HG03457 (cell line): ENCODE data around the gene C1orf94.
"Not testable (repeated sequence)": the region's sequence is repeated elsewhere in the genome, so short reads cannot be mapped to it uniquely, and the experiment has no call there.

Experiments
- ATAC-seq: cut with Tn5 transposase; IDR thresholded peaks from one replicate; pipeline ENCODE4 v1.9.1; 2021; ENCODE audit warnings: moderate number of reproducible peaks; ENCODE audit not compliant: unreplicated experiment

The C1orf94 gene

DNA sequence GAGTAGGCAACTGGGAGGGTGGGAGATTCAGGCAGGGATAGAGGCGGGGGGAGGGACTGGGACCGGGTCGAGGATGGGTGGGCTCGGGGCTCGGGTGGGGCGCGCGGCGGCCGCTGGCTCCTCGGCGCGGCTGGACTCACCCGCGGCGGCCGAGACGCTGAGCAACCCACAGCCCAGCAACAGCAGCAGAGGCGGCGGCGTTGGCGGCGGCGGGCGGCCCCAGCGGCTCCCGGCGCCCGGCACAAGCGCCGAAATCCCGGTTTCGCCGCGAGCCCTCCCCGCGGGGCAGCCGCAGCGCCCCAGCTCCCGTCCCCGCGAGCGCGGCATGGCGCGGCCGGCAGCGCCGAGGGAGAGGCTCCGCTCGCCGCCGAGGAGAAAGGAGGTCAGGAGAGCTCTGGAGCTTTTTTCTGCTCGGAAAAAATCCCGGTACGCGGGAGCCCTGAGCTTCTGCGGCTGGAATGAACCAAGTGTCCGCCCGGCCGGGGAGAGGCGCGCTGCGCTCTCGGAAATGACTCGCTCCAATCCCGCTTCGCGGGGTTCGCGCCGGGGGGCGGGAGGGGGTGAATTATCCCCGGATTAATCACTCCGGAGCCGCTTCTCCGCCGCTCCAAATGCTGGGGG lies 11.8 kb upstream of the C1orf94 start, which contains the start of gene CSMD2:
Gene CSMD2 (minus strand): TSS at position 460 of the 621 bp plus-strand sequence. CDS start 133 bp downstream, at position 327.
- ATAC-seq, result no peak

DNA sequence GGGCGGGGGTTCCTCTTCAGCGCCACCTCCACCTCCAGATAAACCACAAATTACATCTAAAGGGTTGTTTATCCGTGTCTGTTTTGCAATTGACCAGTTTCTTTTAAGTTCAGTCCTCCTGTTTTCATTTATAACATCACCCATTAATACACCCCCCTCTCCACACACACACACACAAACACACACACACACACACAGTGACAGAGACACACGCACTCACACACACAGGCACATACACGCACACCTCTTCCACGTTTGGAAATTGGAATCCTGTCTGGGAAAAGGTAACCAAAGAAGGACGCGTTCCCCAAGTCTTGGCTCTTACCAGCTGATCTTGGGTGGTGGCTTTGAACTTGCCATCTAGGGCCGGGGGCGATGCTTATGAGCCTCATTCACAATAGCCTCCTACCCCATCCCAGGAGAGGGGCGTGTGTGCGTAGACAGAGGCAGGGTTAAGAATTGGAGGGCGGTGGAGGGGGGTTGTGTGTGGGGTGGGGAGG lies 11.2 kb upstream of the C1orf94 start:
- no peak for ATAC-seq

DNA sequence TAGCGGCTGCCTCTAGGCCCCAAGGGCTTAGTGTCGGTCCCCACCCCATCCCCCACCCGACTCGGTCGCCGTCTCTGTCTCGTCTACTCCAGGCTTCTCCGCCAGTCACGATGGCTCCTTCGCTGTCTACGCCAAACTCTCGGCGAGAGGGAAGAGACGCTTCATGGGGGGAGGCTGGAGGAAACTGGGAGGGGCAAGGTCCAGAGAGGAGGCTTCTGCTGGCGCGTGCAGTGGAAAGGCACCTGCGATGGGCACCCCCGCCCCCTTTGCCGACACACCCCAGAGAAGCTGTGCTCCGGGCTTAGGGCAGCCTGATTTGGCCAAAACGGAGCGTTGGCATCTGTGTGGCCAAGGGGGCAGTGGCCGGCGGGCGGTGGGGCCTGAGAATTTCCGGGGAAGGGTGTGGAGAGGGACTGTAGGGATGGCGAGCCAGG lies 10.5 kb upstream of the C1orf94 start:
- no peak for ATAC-seq

DNA sequence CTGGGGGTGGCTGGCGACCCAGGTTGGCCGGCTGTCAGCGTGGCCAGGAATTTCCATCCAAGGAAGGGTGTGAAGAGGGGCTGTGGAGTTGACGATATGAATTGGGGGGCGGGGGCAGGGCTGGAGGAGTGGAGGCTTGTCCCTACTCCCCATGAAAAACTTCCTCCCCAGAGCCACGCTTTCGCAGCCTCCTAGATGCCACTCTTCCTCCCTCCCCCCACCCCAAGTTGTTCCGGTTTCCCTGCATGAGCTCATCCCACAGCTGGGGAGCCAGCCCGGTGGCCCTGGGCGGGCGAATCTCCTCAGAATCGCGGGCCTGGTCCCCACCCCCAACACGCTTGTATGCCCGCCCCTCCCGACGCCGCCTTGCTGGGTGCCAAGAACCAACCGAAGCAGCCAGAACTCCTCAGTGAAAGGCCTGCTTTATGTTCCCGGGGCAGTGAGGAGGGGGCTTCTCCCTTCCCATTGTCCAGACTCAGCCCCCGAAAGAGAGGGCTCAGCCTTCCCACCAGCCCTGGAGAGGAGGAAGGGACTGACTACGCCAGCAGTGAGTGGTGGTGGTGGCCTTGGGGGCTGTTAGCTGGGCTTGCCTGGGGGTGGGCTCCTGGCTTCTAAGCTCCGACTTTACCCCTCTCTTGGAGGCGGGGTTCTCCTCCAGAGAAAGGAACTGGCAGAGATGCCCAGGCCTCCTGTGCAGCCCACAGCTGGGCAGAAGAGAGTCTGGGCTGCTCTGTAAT lies 9.9 kb upstream of the C1orf94 start:
- ATAC-seq, result no peak

DNA sequence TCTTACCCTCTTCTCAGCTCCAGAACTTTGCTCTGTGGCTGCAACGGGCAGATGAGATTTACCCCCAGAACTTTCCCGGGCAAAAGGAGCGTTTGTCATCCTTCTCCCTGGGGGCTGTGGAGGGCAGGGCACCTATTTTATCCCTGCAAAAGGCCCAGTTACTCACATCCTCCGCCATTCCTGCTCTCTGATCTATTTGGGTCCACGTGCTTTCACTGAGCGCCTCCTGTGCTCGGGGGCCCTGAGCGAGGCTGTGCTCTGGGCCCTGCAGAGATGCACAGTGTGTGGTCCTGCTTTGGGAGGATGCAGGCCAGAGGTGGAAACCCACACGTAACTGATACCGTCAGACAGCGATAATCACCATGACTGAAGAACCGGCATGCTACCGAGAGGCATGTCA lies 9.3 kb upstream of the C1orf94 start:
- no peak for ATAC-seq

DNA sequence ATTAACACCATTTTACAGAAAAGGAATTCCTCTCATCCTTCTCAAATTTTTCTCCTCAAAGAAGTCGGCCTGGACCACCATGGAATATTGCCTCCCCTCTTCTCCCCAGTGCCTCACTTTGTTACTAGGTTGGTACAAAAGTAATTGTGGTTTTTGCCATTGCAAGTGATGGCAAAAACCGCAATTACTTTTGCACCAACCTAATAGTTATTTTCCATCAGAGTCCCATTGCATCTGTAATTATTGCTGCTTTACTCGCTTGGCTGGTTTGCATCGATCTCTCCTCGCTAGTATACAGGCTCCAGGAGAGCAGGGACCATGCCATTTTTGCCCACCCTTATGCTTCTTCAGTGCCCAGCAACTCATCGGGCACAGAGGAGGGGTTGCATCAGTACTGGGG lies 963 bp upstream of the C1orf94 start:
- ATAC-seq, result no peak

DNA sequence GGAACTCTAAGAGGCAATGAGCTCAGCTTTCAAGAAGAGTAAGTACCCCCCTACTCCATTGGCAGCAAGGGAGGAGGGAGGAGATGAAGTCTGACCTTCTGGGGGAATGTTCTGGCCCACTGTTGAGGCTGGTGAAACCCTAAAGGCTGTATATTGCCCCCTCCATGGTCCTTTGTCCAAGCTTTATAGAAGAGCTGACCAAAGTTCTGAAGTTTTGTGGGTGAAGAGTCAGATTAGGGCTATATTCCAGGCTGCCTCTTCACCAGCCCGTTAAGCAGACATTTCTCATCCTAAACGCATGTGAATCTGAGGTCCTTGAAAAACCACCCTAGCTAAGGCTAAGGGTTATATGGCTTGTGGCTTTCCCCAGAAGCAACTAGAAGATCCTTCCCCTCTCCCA lies 1.4 kb downstream of the C1orf94 start:
- ATAC-seq, result no peak

DNA sequence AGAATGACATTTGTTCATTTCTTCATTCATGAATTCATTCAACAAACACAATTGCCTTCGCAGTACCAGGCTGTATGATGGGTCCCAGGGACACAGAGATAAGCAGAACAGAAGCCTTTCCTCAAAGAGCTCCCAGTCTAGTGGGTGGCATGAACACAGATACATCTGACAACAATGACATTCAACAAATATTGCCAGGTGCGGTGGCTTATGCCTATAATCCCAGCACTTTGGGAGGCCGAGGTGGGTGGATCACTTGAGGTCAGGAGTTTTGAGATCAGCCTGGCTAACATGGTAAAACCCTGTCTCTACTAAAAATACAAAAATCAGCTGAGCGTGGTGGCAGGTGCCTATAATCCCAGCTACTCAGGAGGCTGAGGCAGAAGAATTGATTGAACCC lies 6.7 kb downstream of the C1orf94 start:
- not testable (repeated sequence) for ATAC-seq

DNA sequence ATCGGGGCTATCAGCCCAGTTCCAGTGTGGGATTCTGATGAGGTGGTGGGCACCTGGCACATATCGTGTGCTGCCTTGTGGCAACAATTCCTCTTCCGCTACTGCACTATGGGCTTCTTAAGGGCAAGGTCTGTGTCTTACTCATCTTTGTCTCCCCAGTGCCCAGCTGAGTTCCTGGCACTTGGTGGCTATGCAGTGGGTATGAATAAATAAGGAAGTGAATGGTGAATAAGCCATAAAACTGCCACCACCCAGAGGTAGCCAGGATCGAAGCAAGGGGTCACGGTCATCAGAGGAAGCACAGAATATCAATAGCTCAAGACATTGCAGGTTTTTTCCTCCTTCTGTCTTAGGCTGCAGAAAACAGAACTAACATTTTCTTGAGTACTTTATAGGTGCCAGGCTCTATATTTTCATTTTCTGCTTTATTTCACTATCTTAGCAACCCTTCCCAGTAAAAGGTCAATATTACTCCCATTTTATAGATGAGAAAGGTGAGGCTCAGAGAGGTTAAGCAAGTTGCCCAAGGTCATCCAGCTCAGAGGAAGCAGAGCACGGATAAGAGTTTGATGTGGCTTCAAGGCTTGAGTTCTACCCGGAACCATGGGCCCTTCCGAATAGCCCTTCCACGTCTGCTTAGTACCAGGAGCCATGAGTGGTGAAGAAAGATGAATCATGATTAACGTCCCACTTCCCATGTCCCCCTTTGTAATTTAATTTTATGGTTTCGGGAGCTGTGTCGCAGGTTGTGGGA lies 10.2 kb downstream of the C1orf94 start:
- no peak for ATAC-seq

DNA sequence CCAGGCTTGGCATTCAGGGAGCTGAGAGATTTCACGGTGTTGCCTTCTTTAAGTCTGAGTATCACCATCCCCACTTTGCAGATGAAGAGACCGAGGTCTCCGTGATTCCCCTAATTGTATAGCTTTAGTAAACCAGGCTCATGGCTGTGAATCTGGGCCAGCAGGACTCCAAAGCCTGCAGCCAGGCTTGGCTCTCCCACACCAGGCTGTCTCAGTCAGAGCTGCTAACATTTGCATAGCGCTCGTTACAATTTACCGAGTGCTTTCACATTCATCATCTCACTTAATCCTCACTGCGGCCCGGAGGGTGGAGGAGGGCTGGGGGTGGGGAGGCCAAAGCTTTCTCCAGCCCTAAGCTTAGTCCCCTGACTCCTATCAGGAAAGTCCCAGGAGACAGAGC lies 11.7 kb downstream of the C1orf94 start:
- ATAC-seq, result no peak

DNA sequence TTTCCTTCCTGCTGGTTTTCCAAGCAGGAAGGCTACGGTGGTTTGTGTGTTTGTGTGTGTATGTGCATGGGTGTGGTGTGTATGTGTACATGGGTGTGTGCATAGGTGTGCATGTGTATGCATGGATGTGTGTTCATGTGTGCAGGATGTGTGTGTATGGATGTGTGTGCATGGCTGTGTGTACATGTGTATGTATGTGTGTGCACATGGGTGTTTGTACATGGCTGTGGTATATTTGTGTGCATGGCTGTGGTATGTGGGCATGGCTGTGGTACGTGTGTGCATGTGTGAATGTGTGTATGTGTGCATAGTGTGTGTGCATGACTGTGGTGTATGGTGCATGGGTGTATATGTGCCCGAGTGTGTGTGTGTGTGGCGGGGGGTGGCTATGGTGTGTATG lies 12.3 kb downstream of the C1orf94 start:
- ATAC-seq, result no peak

DNA sequence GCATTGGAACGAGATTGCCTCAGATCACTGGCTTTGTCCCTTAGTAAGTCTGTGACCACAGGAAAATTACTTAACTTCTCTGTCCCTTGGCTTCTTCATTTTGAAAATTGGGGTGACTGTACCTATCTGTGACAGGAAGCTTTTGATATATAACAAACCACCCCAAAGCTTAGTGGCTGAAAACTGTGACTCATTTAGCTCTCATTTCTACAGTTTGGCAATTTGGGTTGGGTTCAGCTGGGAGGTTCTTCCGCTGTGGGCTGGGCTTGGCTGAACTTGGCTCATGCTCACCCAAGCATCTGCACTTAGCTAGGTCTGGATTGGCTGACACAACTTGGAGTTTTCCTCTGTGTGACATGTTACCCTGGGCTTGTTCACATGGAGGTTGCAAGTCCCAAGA lies 14.0 kb downstream of the C1orf94 start:
- no peak for ATAC-seq

DNA sequence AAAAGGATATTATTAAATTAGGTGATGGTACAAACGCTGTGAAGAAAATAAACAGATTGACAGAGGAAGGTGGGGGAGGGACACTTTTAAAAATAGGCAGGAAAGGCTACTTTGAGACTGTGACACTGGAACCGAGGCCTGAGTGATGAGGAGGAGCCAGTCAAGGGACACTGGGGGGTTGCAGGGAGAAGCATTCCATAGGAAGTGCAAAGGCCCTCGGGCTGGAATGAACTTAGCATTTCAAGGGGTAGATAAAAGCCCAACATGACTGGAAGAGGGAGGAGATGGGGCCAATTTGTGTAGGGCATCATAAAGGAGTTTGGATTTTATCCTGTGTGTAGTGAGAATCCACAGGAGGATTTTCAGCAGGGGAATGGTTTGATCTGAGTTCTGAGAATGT lies 15.9 kb downstream of the C1orf94 start:
- no peak for ATAC-seq

DNA sequence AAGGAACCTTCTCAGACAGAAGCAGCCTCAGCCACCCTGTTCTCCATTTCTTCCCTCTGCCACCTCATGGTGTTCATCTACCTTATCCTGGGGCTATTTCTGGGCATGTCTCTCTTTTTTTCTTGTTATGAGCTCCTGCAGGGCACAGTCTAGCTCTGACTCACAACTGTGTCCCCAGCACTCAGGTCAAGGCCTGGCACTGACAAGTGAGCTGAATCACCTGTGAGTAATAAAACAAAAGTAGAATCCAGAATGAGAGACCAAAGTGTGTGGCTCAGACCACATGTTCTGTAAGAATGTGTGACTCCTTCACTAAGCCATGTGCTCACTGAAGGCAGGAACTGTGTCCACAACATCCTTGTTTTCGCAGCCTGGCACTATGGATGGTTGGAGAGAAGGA lies 23.2 kb downstream of the C1orf94 start:
- ATAC-seq, result no peak

DNA sequence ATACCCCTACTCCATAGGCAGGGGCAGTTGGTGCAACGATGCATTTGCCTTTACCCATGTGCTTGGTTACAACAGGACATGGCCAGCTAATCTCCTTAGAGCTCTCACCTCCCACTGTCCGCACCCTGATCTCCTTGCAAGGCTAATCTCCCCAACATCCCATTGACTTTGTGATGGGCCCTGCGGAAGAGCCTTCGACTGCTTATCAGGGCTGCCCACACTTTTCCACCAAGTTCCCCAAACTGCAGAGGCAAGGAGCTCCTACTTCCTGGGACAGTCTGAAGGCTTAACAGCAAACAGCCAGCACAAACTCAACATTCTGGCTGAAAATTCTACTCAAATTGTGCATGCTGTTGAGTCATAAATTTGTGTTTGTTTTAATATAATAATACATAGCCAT lies 36.0 kb downstream of the C1orf94 start:
- ATAC-seq, result no peak

DNA sequence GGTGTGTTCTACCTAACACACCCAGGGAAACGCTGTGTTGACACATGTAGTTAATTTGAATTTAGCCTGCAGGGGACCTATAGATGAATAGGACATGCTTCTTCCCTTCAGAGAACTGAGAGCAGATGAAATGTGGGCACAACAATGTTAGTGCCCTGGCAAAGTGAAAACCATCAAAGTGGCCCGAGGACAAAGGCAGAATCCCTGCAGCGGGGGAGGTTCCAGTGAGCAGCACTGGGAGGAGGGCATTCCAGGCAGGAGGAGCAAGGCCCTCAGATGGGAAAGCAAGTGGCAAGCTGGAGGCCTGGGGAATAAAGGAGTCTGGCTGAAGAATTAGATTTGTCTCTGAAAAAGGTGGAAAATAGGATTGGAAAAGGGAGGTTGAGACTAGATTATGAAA lies 37.2 kb downstream of the C1orf94 start:
- ATAC-seq, result no peak

DNA sequence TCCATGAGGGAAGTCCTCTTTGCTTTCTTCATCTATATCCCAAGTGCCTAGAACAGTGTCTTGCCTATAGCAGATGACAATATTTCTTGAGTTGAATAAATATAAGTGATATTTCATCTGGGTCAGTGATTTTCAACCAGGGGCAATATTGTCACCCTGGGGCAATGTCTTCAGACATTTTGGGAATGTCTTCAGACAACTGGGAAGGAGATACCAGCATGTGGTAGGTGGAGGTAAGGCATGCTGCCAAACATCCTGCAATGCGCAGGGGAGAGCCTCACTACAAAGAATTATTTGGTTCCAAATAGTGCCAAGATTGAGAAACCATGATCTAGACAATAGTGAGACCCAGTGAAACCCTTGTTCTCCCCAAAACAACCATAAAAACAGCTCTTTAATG lies 54.7 kb downstream of the C1orf94 start:
- no peak for ATAC-seq

DNA sequence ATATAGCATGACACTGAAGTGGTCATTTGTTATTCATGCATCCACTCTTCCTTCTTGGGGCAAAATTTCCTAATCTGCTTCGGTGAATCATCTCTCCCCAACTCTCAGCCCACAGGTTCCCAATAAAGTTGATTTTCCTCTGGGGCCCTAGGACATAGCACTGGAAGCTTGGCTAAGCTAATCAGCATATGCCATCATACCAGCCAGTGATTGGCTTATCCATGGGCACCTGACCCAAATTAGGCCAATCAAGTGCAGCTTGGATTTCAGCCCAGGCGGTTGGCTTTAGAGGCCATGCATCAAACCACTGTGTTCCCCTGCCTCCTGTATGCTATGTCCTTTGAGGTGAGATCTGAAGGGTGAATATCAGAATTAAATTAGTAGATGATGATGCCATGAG lies 58.9 kb downstream of the C1orf94 start:
- no peak for ATAC-seq

DNA sequence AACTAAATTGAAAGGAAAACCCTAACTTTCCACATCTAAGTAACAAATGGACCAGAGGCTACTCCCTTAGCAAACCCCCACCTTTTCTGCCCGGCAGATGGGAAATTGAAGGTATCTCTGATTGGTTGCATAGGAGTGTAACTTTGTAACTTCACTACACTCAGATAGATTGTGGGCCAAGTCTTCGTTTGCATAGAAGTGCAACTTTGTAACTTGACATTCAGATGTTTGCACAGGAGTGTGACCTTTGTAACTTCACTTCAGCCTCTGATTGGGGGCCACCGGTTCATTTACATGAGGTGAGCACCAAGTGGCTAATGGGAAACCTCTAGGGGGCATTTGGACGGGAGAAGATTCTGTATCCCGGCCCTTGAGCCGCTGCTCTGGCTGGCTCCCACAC lies 59.4 kb downstream of the C1orf94 start:
- no peak for ATAC-seq

DNA sequence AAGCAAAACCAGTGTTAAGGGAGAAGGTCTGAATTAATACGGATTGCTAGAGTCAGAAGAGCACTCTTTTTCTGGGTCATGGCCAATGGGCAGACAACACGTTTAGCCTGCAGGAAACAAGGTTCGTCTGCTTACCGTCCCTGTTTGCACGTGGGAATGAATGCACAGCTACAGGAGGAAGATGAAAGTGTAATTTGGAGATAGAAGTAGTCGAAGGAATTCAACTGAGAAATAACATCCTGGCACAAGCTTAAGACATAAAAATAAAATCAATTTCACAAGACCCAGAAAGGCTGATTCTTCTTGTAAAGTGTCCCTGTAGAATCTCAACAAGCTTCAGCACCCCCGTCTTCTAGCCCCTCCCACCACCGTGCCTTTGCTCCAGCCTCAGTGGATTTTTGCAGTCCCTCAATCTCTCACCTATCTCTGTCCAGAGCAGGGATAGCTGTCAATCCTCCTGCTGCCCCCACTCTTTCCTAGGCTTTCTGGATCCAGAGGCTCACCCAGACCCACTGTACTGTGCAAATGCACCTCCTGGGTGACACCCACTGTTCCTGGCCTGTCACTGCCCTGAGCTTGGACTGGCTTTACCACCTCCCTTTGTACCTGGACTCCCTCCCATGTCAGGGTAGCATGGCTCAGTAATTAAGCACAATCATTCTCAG lies 60.6 kb downstream of the C1orf94 start:
- no peak for ATAC-seq

DNA sequence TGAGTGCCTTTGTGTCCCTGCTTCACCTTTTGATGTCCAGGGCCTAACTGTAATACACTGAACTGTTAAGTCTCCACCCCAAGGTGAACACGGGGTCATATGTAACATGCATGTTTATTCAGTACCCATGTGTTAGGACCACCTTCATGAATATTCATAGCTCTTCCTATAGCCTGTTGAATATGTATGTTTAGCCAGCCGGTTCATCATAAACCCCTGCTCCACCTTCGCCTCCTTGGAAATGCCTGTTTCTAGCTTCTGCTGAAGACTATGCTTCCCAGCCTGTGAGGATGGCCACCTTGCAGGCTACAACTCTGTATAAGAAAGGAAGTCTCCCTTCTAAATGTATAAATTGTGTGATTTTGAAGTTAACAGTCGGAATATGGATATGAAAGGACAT lies 69.3 kb downstream of the C1orf94 start:
- no peak for ATAC-seq
